Activated CD4-positive, alpha-beta memory T cell treated with anti-CD3 and anti-CD28 coated beads for 36 hours (primary cell): ENCODE measurements around the gene TIMM8A. TPM values are rescaled to one million over a fixed set of nuclear protein-coding genes. Genes with fewer than 3 reads are reported as not detected.
A peak's percentile ranks its signal among the peaks of the same experiment; 100 is the strongest.
"Not testable (repeated sequence)": the region's sequence is repeated elsewhere in the genome, so short reads cannot be mapped to it uniquely, and the experiment has no call there.

Experiments
- CTCF ChIA-PET: fragments of 350-600 bp; sonication (Branson Sonifier 250); formaldehyde crosslinking; loops from one replicate; lab custom pipeline; 2021; ENCODE audit warnings: antibody characterized with exemption, inconsistent platforms; lab: Charles Lee
- POLR2A ChIA-PET: fragments of 350-600 bp; sonication (Branson Sonifier 250); formaldehyde crosslinking; loops from one replicate; lab custom pipeline; 2021; ENCODE audit warnings: antibody characterized with exemption; lab: Charles Lee
- DNase-seq: peaks from one replicate; pipeline ENCODE4 v3.0.0-alpha.2; 2020
- H3K27ac Mint-ChIP-seq: one replicate; pipeline ENCODE4 v1.8.0; 2021; ENCODE audit warnings: mixed read lengths
- H3K27me3 Mint-ChIP-seq: one replicate; pipeline ENCODE4 v1.8.0; 2021; ENCODE audit warnings: mixed read lengths
- H3K36me3 Mint-ChIP-seq: one replicate; pipeline ENCODE4 v1.8.0; 2021; ENCODE audit warnings: mixed read lengths
- H3K4me1 Mint-ChIP-seq: one replicate; pipeline ENCODE4 v1.8.0; 2021; ENCODE audit warnings: low read depth, mixed read lengths
- H3K4me3 Mint-ChIP-seq: one replicate; pipeline ENCODE4 v1.8.0; 2021; ENCODE audit warnings: mild to moderate bottlenecking, mixed read lengths
- H3K9me3 Mint-ChIP-seq: one replicate; pipeline ENCODE4 v1.8.0; 2021; ENCODE audit warnings: mixed read lengths
- intact Hi-C: fragments of 100-400 bp; cut with micrococcal nuclease; formaldehyde crosslinking; loops from one replicate; pipeline ENCODE4 v1.15.1; 2023
- total RNA-seq, 2 experiments: library from RNA; stranded (reverse); gene quantifications; one replicate each; pipeline ENCODE4 v1.2.3, GENCODE V29; 2021

The TIMM8A gene
- total RNA-seq, 2 experiments from 2014 or later: 21.9 to 23.1 TPM

DNA sequence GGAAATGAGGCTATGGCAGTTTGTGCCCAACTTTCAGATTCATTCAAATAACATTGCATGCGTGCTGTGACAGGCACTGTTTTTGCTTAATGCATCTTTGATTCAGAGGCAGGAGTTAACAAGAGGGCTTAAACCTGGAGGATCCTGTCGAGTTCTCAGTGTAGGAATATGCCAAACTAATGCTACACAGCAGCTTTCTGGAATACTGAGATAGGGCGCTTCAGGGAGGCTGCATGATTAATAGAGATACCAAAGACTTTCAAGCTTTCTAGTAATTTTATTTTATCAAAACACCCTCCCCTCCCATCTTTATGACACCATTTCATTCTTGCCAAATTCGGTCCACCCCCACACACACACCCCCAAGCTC, 636 bp upstream of the TIMM8A start:
- no peaks in the 10 kb centered on the region for H3K27me3 Mint-ChIP-seq
- no peak for DNase-seq
- H3K9me3 Mint-ChIP-seq: no peaks in the 10 kb centered on the region
- H3K4me1 Mint-ChIP-seq: peaks cover 12% of the 10 kb centered on the region
- intact Hi-C loops: loop anchor here (2.0 kb wide), 1 partner anchor 140 kb away; no protein-coding TSS in a partner anchor
- peak overlapping the region; percentile 91 for H3K4me3 Mint-ChIP-seq
- ChIA-PET POLR2A (interaction anchor here (4.2 kb wide), 1 partner anchor 41 kb away, joined by 29 read pairs; the partner anchor contains the start of gene RPL36A), CTCF (interaction anchor here (1.7 kb wide), 1 partner anchor 42 kb away, joined by 11 read pairs; the partner anchor contains the start of gene RPL36A)
- peaks cover 11% of the 10 kb centered on the region for H3K36me3 Mint-ChIP-seq
- peak overlapping the region; percentile 92 for H3K27ac Mint-ChIP-seq

DNA sequence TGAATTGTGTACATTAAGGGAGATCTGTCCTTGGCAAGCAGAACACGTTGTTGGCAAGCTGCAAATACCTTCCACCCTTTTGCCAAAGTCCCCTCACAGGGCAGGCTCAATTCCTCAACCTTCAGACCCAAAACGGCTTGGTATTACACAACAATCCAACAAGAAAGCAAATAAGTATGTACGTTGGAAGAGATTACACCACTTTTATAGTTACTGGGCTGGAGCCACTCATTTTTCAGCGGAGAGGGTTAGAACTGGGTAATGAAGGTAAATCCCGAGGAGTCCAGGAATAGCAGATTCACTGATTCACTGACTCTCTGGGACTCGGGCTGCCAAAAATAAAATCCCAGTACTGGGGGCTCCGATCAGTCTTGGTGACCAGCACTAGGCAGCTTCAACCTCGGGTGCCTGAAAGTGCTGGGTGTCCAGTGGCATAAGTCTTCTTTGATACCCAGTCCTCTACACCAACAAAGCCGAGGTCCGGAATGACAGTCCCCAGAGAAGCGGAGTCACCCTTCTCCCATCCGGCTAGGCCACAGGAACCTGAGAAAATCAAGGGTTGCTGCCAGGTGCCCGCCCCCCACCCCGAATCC, 587 bp downstream of the TIMM8A start:
- H3K36me3 Mint-ChIP-seq: peaks cover 13% of the 10 kb centered on the region
- POLR2A ChIA-PET: interaction anchor here (4.2 kb wide), 1 partner anchor 43 kb away, joined by 29 read pairs; the partner anchor contains the start of gene RPL36A
- peak overlapping the region; percentile 91 for H3K4me3 Mint-ChIP-seq
- intact Hi-C loops: loop anchor here (1.0 to 2.0 kb wide), 3 partner anchors 42 to 139 kb away; partner anchors contain the start of gene HNRNPH2
- H3K27ac Mint-ChIP-seq: peak overlapping the region; percentile 92
- no peaks in the 10 kb centered on the region for H3K27me3 Mint-ChIP-seq
- H3K9me3 Mint-ChIP-seq: no peaks in the 10 kb centered on the region
- DNase-seq: no peak
- CTCF ChIA-PET: interaction anchor here (1.7 kb wide), 1 partner anchor 43 kb away, joined by 11 read pairs; the partner anchor contains the start of gene RPL36A
- peaks cover 12% of the 10 kb centered on the region for H3K4me1 Mint-ChIP-seq

DNA sequence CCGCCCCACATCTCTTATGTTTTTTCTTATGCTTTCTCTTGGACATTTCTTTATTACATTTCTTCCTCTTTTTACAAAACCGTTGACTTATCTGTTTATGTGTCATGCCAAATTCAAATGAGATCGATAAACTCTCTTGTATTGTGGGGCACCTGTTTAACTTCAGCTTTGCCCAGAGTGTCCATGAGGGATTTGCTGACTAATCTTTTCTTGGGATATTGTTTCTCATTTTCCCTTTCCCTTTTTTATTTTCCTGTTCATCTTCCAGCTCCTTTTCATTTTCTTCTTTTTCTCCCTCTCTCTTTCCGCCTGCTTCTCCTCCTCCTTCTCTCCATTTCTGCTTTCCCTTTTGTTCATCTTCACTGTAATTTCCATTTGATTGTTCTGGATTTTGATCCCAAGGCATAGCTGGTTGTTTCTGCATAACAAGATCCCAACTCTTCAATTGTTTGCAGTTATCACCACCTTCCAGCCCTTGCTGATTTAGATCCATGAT, 10.7 kb downstream of the TIMM8A start:
- Mint-ChIP-seq H3K4me1 (peaks cover 1% of the 10 kb centered on the region), H3K4me3 (no peak overlapping the region), H3K36me3 (no peaks in the 10 kb centered on the region), H3K9me3 (no peaks in the 10 kb centered on the region), H3K27ac (no peak overlapping the region), H3K27me3 (no peaks in the 10 kb centered on the region)
- POLR2A ChIA-PET: no interaction called here
- no peak for DNase-seq
- intact Hi-C loops: no loop called here
- CTCF ChIA-PET: no interaction called here

- intact Hi-C loops, H3K9me3 Mint-ChIP-seq, POLR2A ChIA-PET, H3K27ac Mint-ChIP-seq, H3K36me3 Mint-ChIP-seq, H3K27me3 Mint-ChIP-seq, H3K4me1 Mint-ChIP-seq, CTCF ChIA-PET, DNase-seq, H3K4me3 Mint-ChIP-seq: not testable (repeated sequence)
Measured at GRCh38 chrX:101334310-101334709, 14.2 kb downstream of the TIMM8A start.

DNA sequence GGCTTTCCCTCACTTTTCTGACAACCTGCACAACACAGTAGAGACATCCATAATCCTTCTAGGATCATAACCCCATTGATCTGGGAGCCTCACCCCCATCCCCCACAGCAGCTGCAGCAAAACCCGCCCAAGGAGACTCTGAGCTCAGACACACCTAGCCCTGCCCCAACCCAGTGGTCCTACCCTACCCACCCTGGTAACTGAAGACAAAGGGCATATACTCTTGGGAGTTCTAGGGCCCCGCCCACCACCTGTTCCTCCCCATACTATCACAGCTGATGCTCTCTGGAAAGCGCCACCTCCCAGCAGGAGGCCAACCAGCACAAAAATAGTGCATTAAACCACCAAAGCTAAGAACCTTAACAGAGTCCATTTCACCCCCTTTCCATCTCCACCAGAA, 21.9 kb downstream of the TIMM8A start:
- CTCF ChIA-PET, POLR2A ChIA-PET, DNase-seq, intact Hi-C loops, H3K4me1 Mint-ChIP-seq, H3K9me3 Mint-ChIP-seq, H3K27me3 Mint-ChIP-seq, H3K4me3 Mint-ChIP-seq, H3K27ac Mint-ChIP-seq, H3K36me3 Mint-ChIP-seq: not testable (repeated sequence)

GRCh38 chrX:101303790-101304189, 44.8 kb downstream of the TIMM8A start:
- ChIA-PET CTCF (no interaction called here), POLR2A (no interaction called here)
- DNase-seq: no peak
- Mint-ChIP-seq H3K4me3 (no peak overlapping the region), H3K27me3 (no peaks in the 10 kb centered on the region), H3K4me1 (no peaks in the 10 kb centered on the region), H3K27ac (no peak overlapping the region), H3K9me3 (no peaks in the 10 kb centered on the region), H3K36me3 (no peaks in the 10 kb centered on the region)
- intact Hi-C loops: no loop called here

Other genes starting within 250 kb of the TIMM8A start
- gene DRP2, start 129.0 kb downstream of the TIMM8A start, total RNA-seq: under 1 TPM; 0.58 to 0.69 TPM
- gene TAF7L, start 57.4 kb downstream of the TIMM8A start, total RNA-seq: not detected
- gene BTK, start 37.4 kb upstream of the TIMM8A start, total RNA-seq: under 1 TPM; 0.21 to 0.58 TPM
- 100 to 1,000 TPM; 364 to 420 TPM for gene RPL36A, start 42.3 kb upstream of the TIMM8A start, total RNA-seq
- 10 to 100 TPM; 40.4 to 43.6 TPM for gene GLA, start 59.2 kb upstream of the TIMM8A start, total RNA-seq
- 10 to 100 TPM; 32.5 to 33.8 TPM for gene HNRNPH2, start 59.5 kb upstream of the TIMM8A start, total RNA-seq
- 1 to 10 TPM; 5.4 to 6.3 TPM for gene ARMCX4, start 136.7 kb upstream of the TIMM8A start, total RNA-seq
- 1 to 10 TPM; 1.4 to 1.6 TPM for gene ARMCX1, start 201.8 kb upstream of the TIMM8A start, total RNA-seq